Activated naive CD4-positive, alpha-beta T cell treated with anti-CD3 and anti-CD28 coated beads, Interleukin-2, amount 10 ng/mL, durations not matched to agents 5 hours and 36 hours (primary cell): ENCODE data around the gene MUCL1. TPM values are rescaled to one million over a fixed set of nuclear protein-coding genes. Genes with fewer than 3 reads are reported as not detected.

Source experiments
- total RNA-seq, 2 experiments: library from RNA; stranded (reverse); gene quantifications; one replicate each; pipeline ENCODE4 v1.2.3, GENCODE V29; 2021

The MUCL1 gene, protein sequence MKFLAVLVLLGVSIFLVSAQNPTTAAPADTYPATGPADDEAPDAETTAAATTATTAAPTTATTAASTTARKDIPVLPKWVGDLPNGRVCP
- total RNA-seq = not detected

DNA sequence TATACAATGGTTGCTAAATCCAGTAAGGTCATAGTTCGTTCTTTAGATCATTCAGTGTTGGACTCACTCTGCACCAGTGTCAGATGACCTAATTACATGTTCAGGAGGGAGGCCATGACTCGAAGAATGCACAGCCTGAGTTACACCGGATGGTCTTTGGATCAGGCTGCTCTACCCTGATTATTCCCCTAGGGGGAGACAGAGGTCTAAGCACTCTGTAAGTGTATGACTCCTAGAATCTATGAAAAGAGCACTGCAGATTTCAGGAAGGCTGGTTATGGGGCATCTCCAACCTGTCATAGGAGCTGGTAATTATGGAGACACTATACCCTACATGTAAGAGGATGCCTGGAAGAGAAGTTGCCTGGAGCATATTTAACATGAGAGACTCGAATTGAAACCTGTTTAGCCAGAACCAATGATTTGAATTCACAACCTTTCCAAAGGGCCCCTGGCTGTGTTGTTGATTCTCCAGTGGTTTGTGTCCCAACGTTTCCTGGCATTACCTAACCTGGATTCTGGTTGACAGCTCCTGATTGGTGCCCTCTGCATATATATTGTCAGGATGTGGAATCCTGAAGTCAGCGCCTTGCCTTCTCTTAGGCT is at the start of gene MUCL1:
MUCL1 (plus strand) TSS at position 584 of the 606 bp plus-strand sequence. CDS start 67 bp downstream, outside the sequence.

Other genes with a start within 250 kb of the MUCL1 start
- not detected for gene LACRT, start 219.6 kb upstream of the MUCL1 start, total RNA-seq
- gene DCD, start 206.2 kb upstream of the MUCL1 start, total RNA-seq = not detected
- 100 to 1,000 TPM; 123 to 129 TPM for gene TESPA1, start 130.2 kb downstream of the MUCL1 start, total RNA-seq
- not detected for gene NEUROD4, start 165.5 kb downstream of the MUCL1 start, total RNA-seq